Neural cell (in vitro differentiated cells): Measurements from ENCODE around the gene BCO2. TPM values are rescaled to one million over a fixed set of nuclear protein-coding genes. Genes with fewer than 3 reads are reported as not detected.

Experiments used
- H2AFZ ChIP-seq: fragments of 200-600, 300-800 bp; sonication (generic), shearing (Covaris generic); 2 replicates; pipeline ENCODE4 v1.6.0; 2014; ENCODE audit warnings: low read depth, mild to moderate bottlenecking, antibody characterized with exemption, low read length, moderate library complexity
- H3F3A ChIP-seq: fragments of 200-600 bp; shearing (Covaris generic); 2 replicates; pipeline ENCODE4 v1.6.1; 2016; ENCODE audit warnings: mild to moderate bottlenecking, moderate library complexity, mixed read lengths, antibody characterized with exemption, low read length; ENCODE audit not compliant: insufficient read depth, poor library complexity, severe bottlenecking
- H3K27ac ChIP-seq: fragments of 200-600, 300-800 bp; sonication (generic), shearing (Covaris generic); 2 replicates; pipeline ENCODE4 v1.5.1; 2014; ENCODE audit warnings: mild to moderate bottlenecking, low read length, moderate library complexity
- H3K27me3 ChIP-seq: fragments of 300-800, 200-600 bp; sonication (generic), shearing (Covaris generic); 2 replicates; pipeline ENCODE4 v1.6.0; 2014; ENCODE audit warnings: mild to moderate bottlenecking, low read depth, low read length, moderate library complexity; ENCODE audit not compliant: insufficient read depth
- H3K36me3 ChIP-seq: fragments of 300-800, 200-600 bp; sonication (generic), shearing (Covaris generic); 2 replicates; pipeline ENCODE4 v1.5.1; 2014; ENCODE audit warnings: mild to moderate bottlenecking, antibody characterized with exemption, low read length, moderate library complexity; ENCODE audit not compliant: insufficient read depth
- H3K4me2 ChIP-seq: fragments of 300-800, 200-600 bp; sonication (generic), shearing (Covaris generic); 2 replicates; pipeline ENCODE4 v1.6.0; 2014; ENCODE audit warnings: mild to moderate bottlenecking, low read length
- H3K4me3 ChIP-seq: fragments of 300-800, 200-600 bp; sonication (generic), shearing (Covaris generic); 2 replicates; pipeline ENCODE4 v1.5.1; 2014; ENCODE audit warnings: mild to moderate bottlenecking, low read length, moderate library complexity
- H3K79me2 ChIP-seq: fragments of 200-600 bp; shearing (Covaris generic); replicated peaks from 2 replicates; pipeline ENCODE4 v1.6.0; 2014; ENCODE audit warnings: mild to moderate bottlenecking, low read length, moderate library complexity; ENCODE audit not compliant: insufficient read depth
- H3K9ac ChIP-seq: fragments of 300-800, 200-600 bp; sonication (generic), shearing (Covaris generic); 2 replicates; pipeline ENCODE4 v1.6.1; 2016; ENCODE audit warnings: mild to moderate bottlenecking, low read length, mixed read lengths
- H3K9me2 ChIP-seq: fragments of 200-600 bp; shearing (Covaris generic); 2 replicates; pipeline ENCODE4 v1.6.1; 2016; ENCODE audit warnings: mild to moderate bottlenecking, low read length, mixed read lengths; ENCODE audit not compliant: insufficient read depth
- H3K9me3 ChIP-seq: fragments of 200-600, 300-800 bp; sonication (generic), shearing (Covaris generic); 2 replicates; pipeline ENCODE4 v1.6.1; 2016; ENCODE audit warnings: mild to moderate bottlenecking, mixed run types, low read length, moderate library complexity, mixed read lengths
- H4K20me1 ChIP-seq: fragments of 200-600 bp; shearing (Covaris generic); 2 replicates; pipeline ENCODE4 v1.6.1; 2016; ENCODE audit warnings: mild to moderate bottlenecking, mixed run types; ENCODE audit not compliant: insufficient read depth
- EP300 ChIP-seq: fragments of 450-650 bp; conservative IDR thresholded peaks from 2 replicates; pipeline ENCODE4 v1.6.1; 2014; ENCODE audit warnings: antibody characterized with exemption, mild to moderate bottlenecking, moderate library complexity; ENCODE audit not compliant: poor library complexity, severe bottlenecking
- EZH2 ChIP-seq: fragments of 200-600, 300-800 bp; shearing (Covaris generic), sonication (generic); IDR thresholded peaks from 2 replicates; pipeline ENCODE4 v1.6.1; 2014; ENCODE audit warnings: antibody characterized with exemption, low read length, borderline replicate concordance, mild to moderate bottlenecking; ENCODE audit not compliant: insufficient read depth, poor library complexity, severe bottlenecking
- MXI1 ChIP-seq: fragments of 450-650 bp; conservative IDR thresholded peaks from 2 replicates; pipeline ENCODE4 v1.6.1; 2014; ENCODE audit warnings: antibody characterized with exemption, mild to moderate bottlenecking; ENCODE audit not compliant: poor library complexity, severe bottlenecking
- POLR2AphosphoS5 ChIP-seq: IDR thresholded peaks from 2 replicates; pipeline ENCODE4 v1.6.1; 2012
- RAD21 ChIP-seq: fragments of 450-650 bp; conservative IDR thresholded peaks from 2 replicates; pipeline ENCODE4 v1.6.1; 2014; ENCODE audit warnings: antibody characterized with exemption, mild to moderate bottlenecking, moderate library complexity
- SMC3 ChIP-seq: fragments of 450-650 bp; conservative IDR thresholded peaks from 2 replicates; pipeline ENCODE4 v1.6.1; 2014; ENCODE audit warnings: antibody characterized with exemption, mild to moderate bottlenecking, moderate library complexity; ENCODE audit not compliant: poor library complexity
- TAF1 ChIP-seq: IDR thresholded peaks from 2 replicates; pipeline ENCODE4 v1.6.1; 2012; ENCODE audit warnings: low read depth
- polyA plus RNA-seq: library from polyadenylated mRNA; depleted of rRNA; stranded (reverse); fragments of >200 nt; gene quantifications from 2 replicates; pipeline ENCODE4 v1.2.3, GENCODE V29; 2014
- TF ChIP-seq, protein P1 (sequence below): fragments of 450-650 bp; IDR thresholded peaks from 2 replicates; pipeline ENCODE4 v1.5.1; 2014; ENCODE audit warnings: antibody characterized with exemption, mild to moderate bottlenecking, moderate library complexity; ENCODE audit not compliant: poor library complexity, severe bottlenecking
- TF ChIP-seq, protein P2 (sequence below): IDR thresholded peaks from 2 replicates; pipeline ENCODE4 v1.6.1; 2012; ENCODE audit warnings: borderline replicate concordance

BCO2 gene
- polyA plus RNA-seq, 1 donor from 2014 or later: 7.4 TPM

DNA sequence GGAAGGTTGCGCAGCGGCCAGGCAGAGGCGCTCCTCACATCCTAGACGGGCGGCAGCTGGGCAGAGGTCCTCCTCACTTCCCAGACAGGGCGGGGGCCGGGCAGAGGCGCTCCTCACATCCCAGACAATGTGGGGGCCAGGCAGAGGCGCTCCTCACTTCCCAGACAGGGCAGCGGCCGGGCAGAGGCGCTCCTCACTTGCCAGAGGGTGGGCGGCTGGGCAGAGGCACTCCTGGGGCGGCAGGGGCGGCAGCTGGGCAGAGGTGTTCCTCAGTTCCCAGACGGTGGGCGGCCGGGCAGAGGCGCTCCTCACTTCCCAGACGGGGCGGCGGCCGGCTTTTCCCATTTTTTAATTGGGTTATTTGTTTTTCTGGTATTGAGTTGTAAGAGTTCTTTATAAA, 30.8 kb downstream of the BCO2 start:
- Histone ChIP-seq H2AFZ (no peak overlapping the region), H4K20me1 (no peaks in the 10 kb centered on the region), H3K79me2 (no peaks in the 10 kb centered on the region), H3F3A (no peaks in the 10 kb centered on the region), H3K27me3 (no peaks in the 10 kb centered on the region), H3K27ac (no peak overlapping the region), H3K9ac (no peak overlapping the region), H3K4me3 (no peak overlapping the region), H3K9me2 (no peaks in the 10 kb centered on the region), H3K36me3 (no peaks in the 10 kb centered on the region), H3K4me2 (no peak overlapping the region), H3K9me3 (no peaks in the 10 kb centered on the region)
- TF ChIP-seq TAF1: no peak
- TF ChIP-seq POLR2AphosphoS5: no peak
- no peak for TF ChIP-seq MXI1
- TF ChIP-seq RAD21: no peak
- no peak for TF ChIP-seq EZH2
- TF ChIP-seq, protein P1, sequence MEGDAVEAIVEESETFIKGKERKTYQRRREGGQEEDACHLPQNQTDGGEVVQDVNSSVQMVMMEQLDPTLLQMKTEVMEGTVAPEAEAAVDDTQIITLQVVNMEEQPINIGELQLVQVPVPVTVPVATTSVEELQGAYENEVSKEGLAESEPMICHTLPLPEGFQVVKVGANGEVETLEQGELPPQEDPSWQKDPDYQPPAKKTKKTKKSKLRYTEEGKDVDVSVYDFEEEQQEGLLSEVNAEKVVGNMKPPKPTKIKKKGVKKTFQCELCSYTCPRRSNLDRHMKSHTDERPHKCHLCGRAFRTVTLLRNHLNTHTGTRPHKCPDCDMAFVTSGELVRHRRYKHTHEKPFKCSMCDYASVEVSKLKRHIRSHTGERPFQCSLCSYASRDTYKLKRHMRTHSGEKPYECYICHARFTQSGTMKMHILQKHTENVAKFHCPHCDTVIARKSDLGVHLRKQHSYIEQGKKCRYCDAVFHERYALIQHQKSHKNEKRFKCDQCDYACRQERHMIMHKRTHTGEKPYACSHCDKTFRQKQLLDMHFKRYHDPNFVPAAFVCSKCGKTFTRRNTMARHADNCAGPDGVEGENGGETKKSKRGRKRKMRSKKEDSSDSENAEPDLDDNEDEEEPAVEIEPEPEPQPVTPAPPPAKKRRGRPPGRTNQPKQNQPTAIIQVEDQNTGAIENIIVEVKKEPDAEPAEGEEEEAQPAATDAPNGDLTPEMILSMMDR: no peak
- TF ChIP-seq SMC3: no peak
- TF ChIP-seq EP300: no peak
- TF ChIP-seq, protein P2, sequence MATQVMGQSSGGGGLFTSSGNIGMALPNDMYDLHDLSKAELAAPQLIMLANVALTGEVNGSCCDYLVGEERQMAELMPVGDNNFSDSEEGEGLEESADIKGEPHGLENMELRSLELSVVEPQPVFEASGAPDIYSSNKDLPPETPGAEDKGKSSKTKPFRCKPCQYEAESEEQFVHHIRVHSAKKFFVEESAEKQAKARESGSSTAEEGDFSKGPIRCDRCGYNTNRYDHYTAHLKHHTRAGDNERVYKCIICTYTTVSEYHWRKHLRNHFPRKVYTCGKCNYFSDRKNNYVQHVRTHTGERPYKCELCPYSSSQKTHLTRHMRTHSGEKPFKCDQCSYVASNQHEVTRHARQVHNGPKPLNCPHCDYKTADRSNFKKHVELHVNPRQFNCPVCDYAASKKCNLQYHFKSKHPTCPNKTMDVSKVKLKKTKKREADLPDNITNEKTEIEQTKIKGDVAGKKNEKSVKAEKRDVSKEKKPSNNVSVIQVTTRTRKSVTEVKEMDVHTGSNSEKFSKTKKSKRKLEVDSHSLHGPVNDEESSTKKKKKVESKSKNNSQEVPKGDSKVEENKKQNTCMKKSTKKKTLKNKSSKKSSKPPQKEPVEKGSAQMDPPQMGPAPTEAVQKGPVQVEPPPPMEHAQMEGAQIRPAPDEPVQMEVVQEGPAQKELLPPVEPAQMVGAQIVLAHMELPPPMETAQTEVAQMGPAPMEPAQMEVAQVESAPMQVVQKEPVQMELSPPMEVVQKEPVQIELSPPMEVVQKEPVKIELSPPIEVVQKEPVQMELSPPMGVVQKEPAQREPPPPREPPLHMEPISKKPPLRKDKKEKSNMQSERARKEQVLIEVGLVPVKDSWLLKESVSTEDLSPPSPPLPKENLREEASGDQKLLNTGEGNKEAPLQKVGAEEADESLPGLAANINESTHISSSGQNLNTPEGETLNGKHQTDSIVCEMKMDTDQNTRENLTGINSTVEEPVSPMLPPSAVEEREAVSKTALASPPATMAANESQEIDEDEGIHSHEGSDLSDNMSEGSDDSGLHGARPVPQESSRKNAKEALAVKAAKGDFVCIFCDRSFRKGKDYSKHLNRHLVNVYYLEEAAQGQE: no peak

DNA sequence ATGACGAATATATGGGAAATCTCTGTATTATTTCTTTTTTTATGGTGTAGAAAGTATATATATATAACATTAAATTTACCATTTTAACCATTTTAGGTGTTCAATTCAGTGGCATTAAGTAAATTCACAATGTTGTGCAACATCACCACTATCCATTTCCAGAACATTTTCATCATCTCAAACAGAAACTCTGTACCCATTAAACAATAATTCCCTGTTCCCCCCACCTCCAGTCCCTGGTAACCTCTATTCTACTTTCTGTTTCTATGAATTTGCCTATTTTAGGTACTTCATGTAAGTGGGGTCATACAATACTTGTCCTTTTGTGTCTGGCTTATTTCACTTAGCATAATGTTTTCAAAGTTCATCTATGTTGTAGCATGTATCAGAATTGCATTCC, 35.6 kb downstream of the BCO2 start:
- Histone ChIP-seq H3K4me2 (no peak overlapping the region), H2AFZ (no peak overlapping the region), H3K9me2 (no peaks in the 10 kb centered on the region)

More for the DNA sequence above, 35.6 kb downstream of the BCO2 start:
- H3K27ac ChIP-seq: no peak overlapping the region
- no peaks in the 10 kb centered on the region for H3K79me2 ChIP-seq
- no peak overlapping the region for H3K4me3 ChIP-seq
- H4K20me1 ChIP-seq: no peaks in the 10 kb centered on the region
- no peaks in the 10 kb centered on the region for H3K36me3 ChIP-seq
- no peaks in the 10 kb centered on the region for H3F3A ChIP-seq
- no peak overlapping the region for H3K9ac ChIP-seq
- no peaks in the 10 kb centered on the region for H3K9me3 ChIP-seq
- TF ChIP-seq RAD21 (no peak), EP300 (no peak), MXI1 (no peak)
- TF ChIP-seq, protein P2: no peak
- TF ChIP-seq, protein P1: no peak
- H3K27me3 ChIP-seq: no peaks in the 10 kb centered on the region
